CD4-positive, alpha-beta T cell treated with Interferon alpha-2 for 1 hour (primary cell): ENCODE data around the gene THSD4.
"Not testable (repeated sequence)": the region's sequence is repeated elsewhere in the genome, so short reads cannot be mapped to it uniquely, and the experiment has no call there.

Experiments used
- DNase-seq, 2 donors: peaks; one replicate each; pipeline ENCODE4 v3.0.0-alpha.2; 2020 to 2022

Gene THSD4

GRCh38 chr15:71125831-71126450 is 10.7 kb downstream of the THSD4 start:
- DNase-seq: no peak

- no peak for DNase-seq
Observed at GRCh38 chr15:71127083-71127482, 11.8 kb downstream of the THSD4 start.

GRCh38 chr15:71128159-71128558 is 12.9 kb downstream of the THSD4 start:
- not testable (repeated sequence) for DNase-seq

- DNase-seq: no peak
Observed at GRCh38 chr15:71128939-71129562, 13.8 kb downstream of the THSD4 start.

- no peak for DNase-seq
Observed at GRCh38 chr15:71129669-71130068, 14.4 kb downstream of the THSD4 start.

- DNase-seq: no peak
Observed at GRCh38 chr15:71131601-71132362, 16.5 kb downstream of the THSD4 start.

- no peak for DNase-seq
Observed at GRCh38 chr15:71133747-71134472, 18.6 kb downstream of the THSD4 start.

- DNase-seq: no peak
Observed at GRCh38 chr15:71136159-71136783, 21.0 kb downstream of the THSD4 start.

- no peak for DNase-seq
Observed at GRCh38 chr15:71136793-71137518, 21.7 kb downstream of the THSD4 start.

GRCh38 chr15:71138473-71138872 is 23.2 kb downstream of the THSD4 start:
- DNase-seq: no peak

- DNase-seq: no peak
Observed at GRCh38 chr15:71139241-71139640, 24.0 kb downstream of the THSD4 start.

- no peak for DNase-seq
Observed at GRCh38 chr15:71141572-71141971, 26.3 kb downstream of the THSD4 start.

- DNase-seq: no peak
Observed at GRCh38 chr15:71142780-71143179, 27.5 kb downstream of the THSD4 start.

GRCh38 chr15:71143373-71144310 is 28.4 kb downstream of the THSD4 start:
- DNase-seq: no peak

GRCh38 chr15:71145648-71146047 is 30.4 kb downstream of the THSD4 start:
- DNase-seq: no peak

- no peak for DNase-seq
Observed at GRCh38 chr15:71146580-71146982, 31.3 kb downstream of the THSD4 start.

GRCh38 chr15:71148048-71148447 is 32.8 kb downstream of the THSD4 start:
- DNase-seq: no peak

GRCh38 chr15:71149646-71150557 is 34.6 kb downstream of the THSD4 start:
- DNase-seq: no peak

GRCh38 chr15:71151081-71151480 is 35.8 kb downstream of the THSD4 start:
- DNase-seq: no peak

- no peak for DNase-seq
Observed at GRCh38 chr15:71152542-71152941, 37.3 kb downstream of the THSD4 start.
